ENCODE data around the gene SNX20. TPM values are rescaled to one million over a fixed set of nuclear protein-coding genes. Genes with fewer than 3 reads are reported as not detected.

Gene SNX20
- total RNA-seq, 2 donors from 2014 or later, result 0.82 to 2.5 TPM

- TF ChIP-seq POLR2A (IDR thresholded peaks at IDR 0.05) (no peak), POLR2AphosphoS5 (IDR thresholded peaks at IDR 0.05) (no peak), CTCF (IDR thresholded peaks at IDR 0.05) (no peak)
- 88% methylated on average over 13 of the region's 13 CpGs for WGBS
- Histone ChIP-seq H3K4me1 (replicated peaks) (no peaks in the 10 kb centered on the region), H3K27ac (no peak overlapping the region), H3K4me3 (no peak overlapping the region), H3K36me3 (no peaks in the 10 kb centered on the region), H3K9me3 (no peaks in the 10 kb centered on the region), H3K27me3 (replicated peaks; ENCODE audit: insufficient read depth) (no peaks in the 10 kb centered on the region)
- intact Hi-C loops (cut with DNase I), result no loop called here
- no peak for DNase-seq (ENCODE audit: low spot score)
Measured at GRCh38 chr16:50637716-50638602, 43.2 kb downstream of the SNX20 start.

- H3K4me3 ChIP-seq, result no peak overlapping the region
- no peaks in the 10 kb centered on the region for H3K4me1 ChIP-seq (replicated peaks)
- intact Hi-C loops (cut with DNase I), result no loop called here
- WGBS, result 93% methylated on average over 10 of the region's 10 CpGs
- TF ChIP-seq POLR2A (IDR thresholded peaks at IDR 0.05) (no peak), POLR2AphosphoS5 (IDR thresholded peaks at IDR 0.05) (no peak), CTCF (IDR thresholded peaks at IDR 0.05) (no peak)
- no peaks in the 10 kb centered on the region for H3K9me3 ChIP-seq
- DNase-seq (ENCODE audit: low spot score), result no peak
- H3K27ac ChIP-seq, result no peak overlapping the region
- no peaks in the 10 kb centered on the region for H3K27me3 ChIP-seq (replicated peaks; ENCODE audit: insufficient read depth)
- H3K36me3 ChIP-seq, result no peaks in the 10 kb centered on the region
Measured at GRCh38 chr16:50636753-50637374, 44.2 kb downstream of the SNX20 start.

- Histone ChIP-seq H3K4me1 (replicated peaks) (no peaks in the 10 kb centered on the region), H3K27ac (no peak overlapping the region), H3K36me3 (no peaks in the 10 kb centered on the region), H3K4me3 (no peak overlapping the region), H3K9me3 (no peaks in the 10 kb centered on the region), H3K27me3 (replicated peaks; ENCODE audit: insufficient read depth) (no peaks in the 10 kb centered on the region)
- TF ChIP-seq POLR2AphosphoS5 (IDR thresholded peaks at IDR 0.05), result no peak
- TF ChIP-seq CTCF (IDR thresholded peaks at IDR 0.05), result no peak
- TF ChIP-seq POLR2A (IDR thresholded peaks at IDR 0.05), result no peak
- 80% methylated on average over 17 of the region's 17 CpGs for WGBS
- no peak for DNase-seq (ENCODE audit: low spot score)
- intact Hi-C loops (cut with DNase I), result no loop called here
Measured at GRCh38 chr16:50635505-50636392, 45.4 kb downstream of the SNX20 start.

- H3K4me3 ChIP-seq, result no peak overlapping the region
- WGBS, result 88% methylated on average over 1 of the region's 1 CpG
- no peaks in the 10 kb centered on the region for H3K27me3 ChIP-seq (replicated peaks; ENCODE audit: insufficient read depth)
- H3K4me1 ChIP-seq (replicated peaks), result no peaks in the 10 kb centered on the region
- TF ChIP-seq POLR2AphosphoS5 (IDR thresholded peaks at IDR 0.05) (no peak), CTCF (IDR thresholded peaks at IDR 0.05) (no peak), POLR2A (IDR thresholded peaks at IDR 0.05) (no peak)
- H3K9me3 ChIP-seq, result no peaks in the 10 kb centered on the region
- H3K36me3 ChIP-seq, result no peaks in the 10 kb centered on the region
- intact Hi-C loops (cut with DNase I), result no loop called here
- DNase-seq (ENCODE audit: low spot score), result no peak
- no peak overlapping the region for H3K27ac ChIP-seq
Measured at GRCh38 chr16:50634947-50635346, 46.2 kb downstream of the SNX20 start.

Measured in prostate gland (tissue), 2 donors.